SK-N-SH (cell line): ENCODE data around the gene TEX19. TPM values are rescaled to one million over a fixed set of nuclear protein-coding genes. Genes with fewer than 3 reads are reported as not detected.
A peak's percentile ranks its signal among the peaks of the same experiment; 100 is the strongest.

Source experiments
- CTCF ChIA-PET: fragments of 300-600, 350-600 bp; formaldehyde crosslinking; extraction: SDS; loops from one replicate; lab custom pipeline; 2021; lab: Yijun Ruan, JAX
- POLR2A ChIA-PET: fragments of 350-600 bp; sonication (Branson Sonifier 250); formaldehyde crosslinking; extraction: SDS; loops from one replicate; lab custom pipeline; 2020; ENCODE audit warnings: antibody characterized with exemption, inconsistent platforms; lab: Yijun Ruan, JAX
- DNase-seq: peaks from one replicate; pipeline ENCODE4 v3.0.0; 2012
- H2AFZ ChIP-seq: fragments of 200-600 bp; sonication (generic); 2 replicates; pipeline ENCODE4 v1.8.1; 2016; ENCODE audit warnings: antibody characterized with exemption, mild to moderate bottlenecking, low read depth
- H3F3A ChIP-seq: fragments of 200-600 bp; sonication (generic); replicated peaks from 2 replicates; pipeline ENCODE3; 2016; ENCODE audit warnings: antibody characterized with exemption, mild to moderate bottlenecking; ENCODE audit not compliant: insufficient read depth
- H3K27ac ChIP-seq, 2 experiments: fragments of 200-500 bp in 1 of 2; fragments of 200-600 bp in 1 of 2; sonication (Bioruptor generic) in 1 of 2; sonication (generic), shearing (Covaris generic) in 1 of 2; 2 replicates each; pipeline versions ENCODE4 v1.5.1 to v1.6.1; 2014 to 2016; ENCODE audit warnings: low read depth in 2 of 2, inconsistent platforms in 1 of 2, low read length in 1 of 2, mild to moderate bottlenecking in 1 of 2, mixed read lengths in 1 of 2
- H3K27me3 ChIP-seq: fragments of 200-600 bp; sonication (generic), shearing (Covaris generic); 2 replicates; pipeline ENCODE4 v1.6.1; 2016; ENCODE audit warnings: mixed run types; ENCODE audit not compliant: insufficient read depth
- H3K36me3 ChIP-seq, 2 experiments: fragments of 200-500 bp in 1 of 2; fragments of 200-600 bp in 1 of 2; sonication (Bioruptor generic) in 1 of 2; sonication (generic) in 1 of 2; replicated peaks in 1 of 2; 2 replicates each; pipeline versions ENCODE3 to v1.5.1; 2014 to 2016; ENCODE audit warnings: low read length in 1 of 2, mild to moderate bottlenecking in 1 of 2; ENCODE audit not compliant: insufficient read depth in 2 of 2, control insufficient read depth in 1 of 2
- H3K4me1 ChIP-seq, 2 experiments: fragments of 200-500 bp in 1 of 2; fragments of 200-600 bp in 1 of 2; sonication (Bioruptor generic) in 1 of 2; sonication (generic), shearing (Covaris generic) in 1 of 2; 2 replicates each; pipeline versions ENCODE4 v1.5.1 to v1.6.1; 2014 to 2016; ENCODE audit warnings: low read depth in 1 of 2, low read length in 1 of 2, mixed run types in 1 of 2; ENCODE audit not compliant: insufficient read depth in 2 of 2, control insufficient read depth in 1 of 2
- H3K4me2 ChIP-seq: fragments of 200-600 bp; sonication (generic), shearing (Covaris generic); 2 replicates; pipeline ENCODE4 v1.6.1; 2017; ENCODE audit warnings: mixed run types
- H3K4me3 ChIP-seq, 2 experiments: fragments of 200-500 bp in 1 of 2; fragments of 200-600 bp in 1 of 2; sonication (Bioruptor generic) in 1 of 2; sonication (generic), shearing (Covaris generic) in 1 of 2; 2 replicates each; pipeline versions ENCODE4 v1.5.1 to v1.8.1; 2014 to 2016; ENCODE audit warnings: low read depth in 2 of 2, inconsistent platforms in 1 of 2, low read length in 1 of 2, mild to moderate bottlenecking in 1 of 2, mixed read lengths in 1 of 2, moderate library complexity in 1 of 2
- H3K79me2 ChIP-seq: fragments of 200-600 bp; sonication (generic); 2 replicates; pipeline ENCODE4 v1.8.1; 2017; ENCODE audit warnings: mild to moderate bottlenecking; ENCODE audit not compliant: insufficient read depth
- H3K9ac ChIP-seq: fragments of 200-600 bp; sonication (generic); 2 replicates; pipeline ENCODE4 v1.6.1; 2017; ENCODE audit warnings: mixed run types
- H3K9me2 ChIP-seq: fragments of 200-600 bp; sonication (generic); 2 replicates; pipeline ENCODE4 v1.6.1; 2017; ENCODE audit warnings: mixed run types
- H3K9me3 ChIP-seq: fragments of 200-600 bp; sonication (generic); 2 replicates; pipeline ENCODE4 v1.6.1; 2017; ENCODE audit warnings: mixed run types, mild to moderate bottlenecking, moderate library complexity
- H4K20me1 ChIP-seq: fragments of 200-600 bp; sonication (generic); 2 replicates; pipeline ENCODE4 v1.6.1; 2017; ENCODE audit warnings: mild to moderate bottlenecking, mixed run types; ENCODE audit not compliant: insufficient read depth
- EP300 ChIP-seq, 2 experiments: IDR thresholded peaks; 2 replicates each; pipeline versions ENCODE4 v1.4.0 to v1.6.1; 2012; ENCODE audit warnings: borderline replicate concordance in 1 of 2, low read depth in 1 of 2, low read length in 1 of 2
- EZH2phosphoT487 ChIP-seq: fragments of 200-600 bp; sonication (generic); IDR thresholded peaks from 2 replicates; pipeline ENCODE4 v1.6.1; 2017; ENCODE audit warnings: low read depth, mixed run types, mild to moderate bottlenecking, antibody characterized with exemption, moderate library complexity, borderline replicate concordance
- GATA2 ChIP-seq: sonication (generic); formaldehyde crosslinking; IDR thresholded peaks from 2 replicates; pipeline ENCODE4 v1.5.0; 2020; ENCODE audit warnings: mild to moderate bottlenecking, missing genetic modification reagents
- JUND ChIP-seq: IDR thresholded peaks from 2 replicates; pipeline ENCODE4 v1.4.0; 2012
- MXI1 ChIP-seq: IDR thresholded peaks from 2 replicates; pipeline ENCODE4 v1.6.1; 2012; ENCODE audit warnings: mild to moderate bottlenecking, low read depth, low read length, improper control_type of control experiment
- SIN3A ChIP-seq: IDR thresholded peaks from 2 replicates; pipeline ENCODE4 v1.6.1; 2012; ENCODE audit warnings: low read depth, mild to moderate bottlenecking, low read length, moderate library complexity, borderline replicate concordance
- SMC3 ChIP-seq: IDR thresholded peaks from 2 replicates; pipeline ENCODE4 v1.6.1; 2012; ENCODE audit warnings: low read depth, low read length, improper control_type of control experiment
- TCF12 ChIP-seq: IDR thresholded peaks from 2 replicates; pipeline ENCODE4 v1.4.0; 2012
- WGBS: methylation state at CpG from one replicate; pipeline ENCODE4 v1.1.6; 2017; ENCODE audit warnings: low lambda C conversion rate; 5-methylcytosine and 5-hydroxymethylcytosine counted together
- polyA plus RNA-seq, 3 experiments: library from polyadenylated mRNA; depleted of rRNA; stranded (reverse); fragments of >200 nt; gene quantifications; 2 replicates each; pipeline ENCODE4 v1.2.3, GENCODE V29; 2012
- TF ChIP-seq, protein P1 (sequence below): fragments of 150-350 bp; IDR thresholded peaks from 2 replicates; pipeline ENCODE4 v1.6.1; 2017; ENCODE audit warnings: antibody characterized with exemption, low read length, low read depth, borderline replicate concordance

The TEX19 gene
- polyA plus RNA-seq, 1 of the 3 experiments (the other 2 are of a cell fraction) = 0.10 TPM

DNA sequence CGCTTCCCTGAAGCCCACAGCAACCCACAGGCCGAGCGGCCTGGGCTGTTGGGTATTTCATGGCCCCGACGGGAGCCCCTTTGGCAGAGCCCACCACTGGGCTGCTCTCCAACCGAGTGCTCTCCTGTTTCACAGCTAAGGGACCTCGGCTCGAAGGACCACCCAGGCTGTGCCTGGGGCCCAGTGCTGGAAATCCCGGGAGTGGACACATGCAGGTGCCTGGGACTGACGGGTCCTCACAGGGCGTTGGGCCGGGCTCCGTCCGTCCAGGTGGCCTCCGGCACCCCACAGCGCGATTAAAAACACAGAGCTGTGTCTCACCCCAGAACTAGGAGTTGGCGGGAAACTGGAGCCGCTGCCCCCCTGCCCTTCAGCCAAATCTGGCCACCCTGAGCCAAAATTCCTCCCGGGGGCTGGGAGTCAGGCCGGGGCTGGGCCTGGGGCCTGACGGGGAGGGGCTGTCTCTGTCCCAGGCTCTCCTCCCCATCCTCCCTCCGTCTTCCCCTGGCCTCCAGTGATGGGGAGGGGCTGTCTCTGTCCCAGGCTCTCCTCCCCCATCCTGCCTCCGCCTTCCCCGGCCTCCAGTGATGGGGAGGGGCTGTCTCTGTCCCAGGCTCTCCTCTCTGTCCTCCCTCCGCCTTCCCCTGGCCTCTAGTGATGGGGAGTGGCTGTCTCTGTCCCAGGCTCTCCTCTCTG, 26.7 kb downstream of the TEX19 start:
- Histone ChIP-seq H3K36me3 (no peaks in the 10 kb centered on the region), H3K9ac (no peak overlapping the region), H2AFZ (no peak overlapping the region), H3K9me2 (no peaks in the 10 kb centered on the region), H3K4me2 (no peak overlapping the region), H4K20me1 (peaks cover 8% of the 10 kb centered on the region; the same call in 1 of the 2 replicates), H3F3A (peaks cover 9% of the 10 kb centered on the region), H3K9me3 (no peaks in the 10 kb centered on the region), H3K4me1 (peaks cover 6 to 60% of the 10 kb centered on the region in 2 experiments; a peak in 2 of 4 replicates), H3K27ac (peak overlapping the region in 1 of 2 experiments; percentile 70; a peak in 2 of 4 replicates), H3K79me2 (no peaks in the 10 kb centered on the region), H3K27me3 (peaks cover 1% of the 10 kb centered on the region; the same call in 1 of the 2 replicates), H3K4me3 (no peak overlapping the region)
- CTCF ChIA-PET = interaction anchor here (1.0 to 1.3 kb wide), 6 partner anchors 9 to 149 kb away, joined by 3 to 4 read pairs (median 3); partner anchors contain the start of gene UTS2R
- POLR2A ChIA-PET = interaction anchor here (0.8 to 1.2 kb wide), 2 partner anchors 9 to 14 kb away, joined by 3 to 4 read pairs; no protein-coding TSS in a partner anchor
- 85% methylated on average over 17 of the region's 26 CpGs for WGBS
- TF ChIP-seq, protein P1, sequence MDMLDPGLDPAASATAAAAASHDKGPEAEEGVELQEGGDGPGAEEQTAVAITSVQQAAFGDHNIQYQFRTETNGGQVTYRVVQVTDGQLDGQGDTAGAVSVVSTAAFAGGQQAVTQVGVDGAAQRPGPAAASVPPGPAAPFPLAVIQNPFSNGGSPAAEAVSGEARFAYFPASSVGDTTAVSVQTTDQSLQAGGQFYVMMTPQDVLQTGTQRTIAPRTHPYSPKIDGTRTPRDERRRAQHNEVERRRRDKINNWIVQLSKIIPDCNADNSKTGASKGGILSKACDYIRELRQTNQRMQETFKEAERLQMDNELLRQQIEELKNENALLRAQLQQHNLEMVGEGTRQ = no peak
- TF ChIP-seq SMC3 = no peak
- TF ChIP-seq MXI1 = no peak
- no peak for TF ChIP-seq EP300 (IDR thresholded peaks at IDR 0.05; ENCODE audit: borderline replicate concordance in 1 of 2, low read depth in 1 of 2, low read length in 1 of 2)
- no peak for TF ChIP-seq JUND
- TF ChIP-seq GATA2 (CRISPR knock-in tag) = no peak
- TF ChIP-seq EZH2phosphoT487 = no peak
- no peak for TF ChIP-seq SIN3A
- DNase-seq = no peak

DNA sequence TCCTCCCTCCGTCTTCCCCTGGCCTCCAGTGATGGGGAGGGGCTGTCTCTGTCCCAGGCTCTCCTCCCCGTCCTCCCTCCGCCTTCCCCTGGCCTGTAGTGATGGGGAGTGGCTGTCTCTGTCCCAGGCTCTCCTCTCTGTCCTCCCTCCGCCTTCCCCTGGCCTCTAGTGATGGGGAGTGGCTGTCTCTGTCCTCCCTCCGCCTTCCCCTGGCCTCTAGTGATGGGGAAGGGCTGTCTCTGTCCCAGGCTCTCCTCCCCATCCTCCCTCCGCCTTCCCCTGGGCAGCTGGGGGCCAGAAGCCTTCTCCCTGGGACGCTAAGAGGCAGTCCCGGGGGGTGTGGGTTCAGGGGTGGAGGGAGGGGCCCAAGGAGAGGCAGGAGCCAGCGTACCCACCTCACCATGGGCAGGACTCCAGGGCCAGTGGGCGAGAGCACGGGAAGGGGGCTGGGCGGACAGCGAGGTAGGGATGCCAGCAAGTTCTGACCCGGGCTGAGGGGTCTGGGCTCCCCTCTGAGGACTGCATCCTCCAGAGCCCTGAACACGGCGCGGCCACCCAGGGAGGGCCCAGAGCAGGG, 27.3 kb downstream of the TEX19 start:
- Histone ChIP-seq H3K9ac (no peak overlapping the region), H3K9me2 (no peaks in the 10 kb centered on the region), H3K36me3 (no peaks in the 10 kb centered on the region), H3K9me3 (no peaks in the 10 kb centered on the region), H3F3A (peaks cover 4% of the 10 kb centered on the region), H3K4me2 (no peak overlapping the region), H3K27me3 (no peaks in the 10 kb centered on the region), H3K79me2 (no peaks in the 10 kb centered on the region), H4K20me1 (peaks cover 8% of the 10 kb centered on the region; the same call in 1 of the 2 replicates), H2AFZ (no peak overlapping the region), H3K4me3 (no peak overlapping the region), H3K4me1 (peaks cover 6 to 55% of the 10 kb centered on the region in 2 experiments; a peak in 2 of 4 replicates), H3K27ac (no peak overlapping the region; a peak in 1 of 4 replicates)
- WGBS = 73% methylated on average over 16 of the region's 17 CpGs
- POLR2A ChIA-PET = interaction anchor here (0.8 to 1.2 kb wide), 2 partner anchors 8 to 13 kb away, joined by 3 to 4 read pairs; no protein-coding TSS in a partner anchor
- no peak for TF ChIP-seq SIN3A
- no peak for TF ChIP-seq TCF12
- CTCF ChIA-PET = interaction anchor here (1.0 to 1.3 kb wide), 3 partner anchors 15 to 55 kb away, joined by 3 to 4 read pairs (median 3); partner anchors contain the start of gene UTS2R
- DNase-seq = no peak
